SK-N-SH (cell line): Measurements from ENCODE around the gene ACSF3. TPM values are rescaled to one million over a fixed set of nuclear protein-coding genes. Genes with fewer than 3 reads are reported as not detected.

ENCODE experiments used
- CTCF ChIA-PET: fragments of 300-600, 350-600 bp; formaldehyde crosslinking; extraction: SDS; loops from one replicate; lab custom pipeline; 2021; lab: Yijun Ruan, JAX
- POLR2A ChIA-PET: fragments of 350-600 bp; sonication (Branson Sonifier 250); formaldehyde crosslinking; extraction: SDS; loops from one replicate; lab custom pipeline; 2020; ENCODE audit warnings: antibody characterized with exemption, inconsistent platforms; lab: Yijun Ruan, JAX
- DNase-seq: peaks from one replicate; pipeline ENCODE4 v3.0.0; 2012
- H2AFZ ChIP-seq: fragments of 200-600 bp; sonication (generic); 2 replicates; pipeline ENCODE4 v1.8.1; 2016; ENCODE audit warnings: antibody characterized with exemption, mild to moderate bottlenecking, low read depth
- H3F3A ChIP-seq: fragments of 200-600 bp; sonication (generic); replicated peaks from 2 replicates; pipeline ENCODE3; 2016; ENCODE audit warnings: antibody characterized with exemption, mild to moderate bottlenecking; ENCODE audit not compliant: insufficient read depth
- H3K27ac ChIP-seq, 2 experiments: fragments of 200-500 bp in 1 of 2; fragments of 200-600 bp in 1 of 2; sonication (Bioruptor generic) in 1 of 2; sonication (generic), shearing (Covaris generic) in 1 of 2; 2 replicates each; pipeline versions ENCODE4 v1.5.1 to v1.6.1; 2014 to 2016; ENCODE audit warnings: low read depth in 2 of 2, inconsistent platforms in 1 of 2, low read length in 1 of 2, mild to moderate bottlenecking in 1 of 2, mixed read lengths in 1 of 2
- H3K27me3 ChIP-seq: fragments of 200-600 bp; sonication (generic), shearing (Covaris generic); 2 replicates; pipeline ENCODE4 v1.6.1; 2016; ENCODE audit warnings: mixed run types; ENCODE audit not compliant: insufficient read depth
- H3K36me3 ChIP-seq, 2 experiments: fragments of 200-500 bp in 1 of 2; fragments of 200-600 bp in 1 of 2; sonication (Bioruptor generic) in 1 of 2; sonication (generic) in 1 of 2; replicated peaks in 1 of 2; 2 replicates each; pipeline versions ENCODE3 to v1.5.1; 2014 to 2016; ENCODE audit warnings: low read length in 1 of 2, mild to moderate bottlenecking in 1 of 2; ENCODE audit not compliant: insufficient read depth in 2 of 2, control insufficient read depth in 1 of 2
- H3K4me1 ChIP-seq, 2 experiments: fragments of 200-500 bp in 1 of 2; fragments of 200-600 bp in 1 of 2; sonication (Bioruptor generic) in 1 of 2; sonication (generic), shearing (Covaris generic) in 1 of 2; 2 replicates each; pipeline versions ENCODE4 v1.5.1 to v1.6.1; 2014 to 2016; ENCODE audit warnings: low read depth in 1 of 2, low read length in 1 of 2, mixed run types in 1 of 2; ENCODE audit not compliant: insufficient read depth in 2 of 2, control insufficient read depth in 1 of 2
- H3K4me2 ChIP-seq: fragments of 200-600 bp; sonication (generic), shearing (Covaris generic); 2 replicates; pipeline ENCODE4 v1.6.1; 2017; ENCODE audit warnings: mixed run types
- H3K4me3 ChIP-seq, 2 experiments: fragments of 200-500 bp in 1 of 2; fragments of 200-600 bp in 1 of 2; sonication (Bioruptor generic) in 1 of 2; sonication (generic), shearing (Covaris generic) in 1 of 2; 2 replicates each; pipeline versions ENCODE4 v1.5.1 to v1.8.1; 2014 to 2016; ENCODE audit warnings: low read depth in 2 of 2, inconsistent platforms in 1 of 2, low read length in 1 of 2, mild to moderate bottlenecking in 1 of 2, mixed read lengths in 1 of 2, moderate library complexity in 1 of 2
- H3K79me2 ChIP-seq: fragments of 200-600 bp; sonication (generic); 2 replicates; pipeline ENCODE4 v1.8.1; 2017; ENCODE audit warnings: mild to moderate bottlenecking; ENCODE audit not compliant: insufficient read depth
- H3K9ac ChIP-seq: fragments of 200-600 bp; sonication (generic); 2 replicates; pipeline ENCODE4 v1.6.1; 2017; ENCODE audit warnings: mixed run types
- H3K9me2 ChIP-seq: fragments of 200-600 bp; sonication (generic); 2 replicates; pipeline ENCODE4 v1.6.1; 2017; ENCODE audit warnings: mixed run types
- H3K9me3 ChIP-seq: fragments of 200-600 bp; sonication (generic); 2 replicates; pipeline ENCODE4 v1.6.1; 2017; ENCODE audit warnings: mixed run types, mild to moderate bottlenecking, moderate library complexity
- H4K20me1 ChIP-seq: fragments of 200-600 bp; sonication (generic); 2 replicates; pipeline ENCODE4 v1.6.1; 2017; ENCODE audit warnings: mild to moderate bottlenecking, mixed run types; ENCODE audit not compliant: insufficient read depth
- CHD2 ChIP-seq: fragments of 150-350 bp; IDR thresholded peaks from 2 replicates; pipeline ENCODE4 v1.6.1; 2018; ENCODE audit warnings: low read length; ENCODE audit not compliant: partially characterized antibody
- CTCF ChIP-seq: fragments of 200-600 bp; sonication (generic); IDR thresholded peaks from 2 replicates; pipeline ENCODE4 v1.6.1; 2017; ENCODE audit warnings: antibody characterized with exemption, mild to moderate bottlenecking, moderate library complexity
- FOSL2 ChIP-seq: IDR thresholded peaks from 2 replicates; pipeline ENCODE4 v1.4.0; 2012; ENCODE audit warnings: low read depth, mild to moderate bottlenecking, moderate library complexity, borderline replicate concordance
- FOXM1 ChIP-seq: IDR thresholded peaks from 2 replicates; pipeline ENCODE4 v1.4.0; 2012; ENCODE audit warnings: low read depth, mild to moderate bottlenecking
- GABPA ChIP-seq: IDR thresholded peaks from 2 replicates; pipeline ENCODE4 v1.4.0; 2012; ENCODE audit warnings: low read depth, mild to moderate bottlenecking
- IRF3 ChIP-seq: fragments of 150-350 bp; IDR thresholded peaks from 2 replicates; pipeline ENCODE4 v1.6.1; 2016; ENCODE audit warnings: mild to moderate bottlenecking, low read depth, low read length
- JUND ChIP-seq: IDR thresholded peaks from 2 replicates; pipeline ENCODE4 v1.4.0; 2012
- MAX ChIP-seq: IDR thresholded peaks from 2 replicates; pipeline ENCODE4 v1.4.0; 2012; ENCODE audit warnings: low read depth
- MEF2A ChIP-seq: IDR thresholded peaks from 2 replicates; pipeline ENCODE4 v1.4.0; 2012; ENCODE audit warnings: low read depth, borderline replicate concordance
- NFIC ChIP-seq: IDR thresholded peaks from 2 replicates; pipeline ENCODE4 v1.4.0; 2012; ENCODE audit warnings: borderline replicate concordance
- PBX3 ChIP-seq: IDR thresholded peaks from 2 replicates; pipeline ENCODE4; 2012
- RAD21 ChIP-seq: IDR thresholded peaks from 2 replicates; pipeline ENCODE4 v1.6.1; 2012; ENCODE audit warnings: mild to moderate bottlenecking, low read length
- RCOR1 ChIP-seq: fragments of 150-350 bp; IDR thresholded peaks from 2 replicates; pipeline ENCODE4 v1.6.1; 2017; ENCODE audit warnings: antibody characterized with exemption, low read length
- RXRA ChIP-seq: IDR thresholded peaks from 2 replicates; pipeline ENCODE4 v1.4.0; 2012; ENCODE audit warnings: low read depth, mild to moderate bottlenecking, borderline replicate concordance
- SMC3 ChIP-seq: IDR thresholded peaks from 2 replicates; pipeline ENCODE4 v1.6.1; 2012; ENCODE audit warnings: low read depth, low read length, improper control_type of control experiment
- TEAD4 ChIP-seq: IDR thresholded peaks from 2 replicates; pipeline ENCODE4 v1.4.0; 2012; ENCODE audit warnings: mild to moderate bottlenecking, borderline replicate concordance; ENCODE audit not compliant: insufficient read depth
- YY1 ChIP-seq: IDR thresholded peaks from 2 replicates; pipeline ENCODE4 v1.4.0; 2012; ENCODE audit warnings: low read depth, mild to moderate bottlenecking
- WGBS: methylation state at CpG from one replicate; pipeline ENCODE4 v1.1.6; 2017; ENCODE audit warnings: low lambda C conversion rate; 5-methylcytosine and 5-hydroxymethylcytosine counted together
- polyA plus RNA-seq, 3 experiments: library from polyadenylated mRNA; depleted of rRNA; stranded (reverse); fragments of >200 nt; gene quantifications; 2 replicates each; pipeline ENCODE4 v1.2.3, GENCODE V29; 2012

Gene ACSF3
- polyA plus RNA-seq, 1 of the 3 experiments (the other 2 are of a cell fraction), result 18.8 TPM

- Histone ChIP-seq H3K36me3 (no peaks in the 10 kb centered on the region), H3K9me2 (no peaks in the 10 kb centered on the region), H3K27ac (no peak overlapping the region), H4K20me1 (no peaks in the 10 kb centered on the region)
- POLR2A ChIA-PET, result no interaction called here
- TF ChIP-seq NFIC (no peak), TEAD4 (no peak), RXRA (no peak), RAD21 (no peak), MAX (no peak), YY1 (no peak), CHD2 (no peak), RCOR1 (no peak), CTCF (no peak), FOXM1 (no peak), JUND (no peak)
- TF ChIP-seq, all 33 proteins: peak for 0
- Histone ChIP-seq H3K27me3 (peaks cover 45% of the 10 kb centered on the region; the same call in 1 of the 2 replicates), H3K9ac (no peak overlapping the region), H2AFZ (no peak overlapping the region), H3F3A (no peaks in the 10 kb centered on the region), H3K4me1 (peaks cover 0 to 8% of the 10 kb centered on the region in 2 experiments; a peak in 1 of 4 replicates), H3K4me3 (no peak overlapping the region), H3K4me2 (no peak overlapping the region), H3K79me2 (no peaks in the 10 kb centered on the region), H3K9me3 (no peaks in the 10 kb centered on the region)
- WGBS, result 61% methylated on average over 8 of the region's 12 CpGs
- CTCF ChIA-PET, result interaction anchor here (0.6 to 5.8 kb wide), 4 partner anchors 10 to 248 kb away, joined by 3 to 33 read pairs (median 4); no protein-coding TSS in a partner anchor
- DNase-seq, result no peak
Observed at GRCh38 chr16:89177501-89177900, 83.8 kb downstream of the ACSF3 start.

GRCh38 chr16:89178453-89179147 is 84.9 kb downstream of the ACSF3 start:
- Histone ChIP-seq H3K4me2 (no peak overlapping the region), H3K27ac (no peak overlapping the region), H4K20me1 (no peaks in the 10 kb centered on the region), H3K79me2 (no peaks in the 10 kb centered on the region), H3K4me1 (no peaks in the 10 kb centered on the region; a peak in 1 of 4 replicates), H3K9ac (no peak overlapping the region), H3F3A (no peaks in the 10 kb centered on the region), H2AFZ (no peak overlapping the region), H3K27me3 (peaks cover 54% of the 10 kb centered on the region), H3K36me3 (no peaks in the 10 kb centered on the region), H3K9me2 (no peaks in the 10 kb centered on the region), H3K4me3 (no peak overlapping the region), H3K9me3 (no peaks in the 10 kb centered on the region)
- POLR2A ChIA-PET, result interaction anchor here (0.7 kb wide), 1 partner anchor 205 kb away, joined by 4 read pairs; no protein-coding TSS in a partner anchor
- 33% methylated on average over 7 of the region's 24 CpGs for WGBS
- CTCF ChIA-PET, result interaction anchor here (0.6 to 5.8 kb wide), 3 partner anchors 11 to 362 kb away, joined by 3 to 33 read pairs (median 4); no protein-coding TSS in a partner anchor
- DNase-seq, result no peak
- TF ChIP-seq IRF3 (no peak), FOSL2 (no peak), TEAD4 (no peak), SMC3 (no peak), CTCF (no peak), PBX3 (no peak), RXRA (no peak), RAD21 (no peak), CHD2 (no peak), JUND (no peak), GABPA (no peak), MEF2A (no peak)
